AG04449 (cell line): ENCODE measurements around the gene HDAC4.

Experiments
- CTCF ChIA-PET: fragments of 350-600 bp; formaldehyde crosslinking; extraction: SDS; loops from one replicate; lab custom pipeline; 2021; ENCODE audit warnings: antibody characterized with exemption; lab: Yijun Ruan, JAX
- POLR2A ChIA-PET: fragments of 400-600, 350-600 bp; formaldehyde crosslinking; extraction: SDS; loops from one replicate; lab custom pipeline; 2020; ENCODE audit warnings: antibody characterized with exemption, inconsistent platforms; lab: Yijun Ruan, JAX
- DNase-seq: peaks from one replicate; pipeline ENCODE4 v3.0.0-alpha.2; 2010; ENCODE audit warnings: low read depth, low spot score
- H3K4me3 ChIP-seq: 2 replicates; pipeline ENCODE4 v1.5.1; 2011; ENCODE audit warnings: low read depth, mild to moderate bottlenecking, control low read depth, low read length
- TF ChIP-seq, protein P1 (sequence below): IDR thresholded peaks from one replicate; pipeline ENCODE4 v1.5.1; 2011; ENCODE audit warnings: mild to moderate bottlenecking, moderate library complexity, low read length, control low read depth, inconsistent platforms; ENCODE audit not compliant: insufficient read depth; ENCODE audit errors: missing control alignments

The HDAC4 gene

DNA sequence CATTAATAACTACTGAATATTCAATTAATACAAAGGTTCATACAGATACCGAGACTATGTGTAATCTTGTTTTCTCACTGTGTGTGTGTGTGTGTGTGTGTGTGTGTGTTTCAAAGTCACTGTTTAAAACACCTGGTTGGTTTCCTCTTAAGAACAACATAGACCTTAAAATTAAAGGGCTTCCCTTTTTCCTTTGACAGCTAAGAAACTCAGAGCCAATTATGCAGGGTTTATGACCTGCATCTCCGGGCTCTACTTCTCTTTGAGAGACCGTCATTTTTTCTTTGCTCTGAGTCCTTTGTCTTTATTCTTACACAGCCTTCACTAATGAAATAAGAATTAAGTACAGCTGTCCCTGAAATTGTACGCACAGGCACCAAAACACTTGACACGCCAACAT lies 145.6 kb downstream of the HDAC4 start:
- POLR2A ChIA-PET = no interaction called here
- CTCF ChIA-PET = no interaction called here

DNA sequence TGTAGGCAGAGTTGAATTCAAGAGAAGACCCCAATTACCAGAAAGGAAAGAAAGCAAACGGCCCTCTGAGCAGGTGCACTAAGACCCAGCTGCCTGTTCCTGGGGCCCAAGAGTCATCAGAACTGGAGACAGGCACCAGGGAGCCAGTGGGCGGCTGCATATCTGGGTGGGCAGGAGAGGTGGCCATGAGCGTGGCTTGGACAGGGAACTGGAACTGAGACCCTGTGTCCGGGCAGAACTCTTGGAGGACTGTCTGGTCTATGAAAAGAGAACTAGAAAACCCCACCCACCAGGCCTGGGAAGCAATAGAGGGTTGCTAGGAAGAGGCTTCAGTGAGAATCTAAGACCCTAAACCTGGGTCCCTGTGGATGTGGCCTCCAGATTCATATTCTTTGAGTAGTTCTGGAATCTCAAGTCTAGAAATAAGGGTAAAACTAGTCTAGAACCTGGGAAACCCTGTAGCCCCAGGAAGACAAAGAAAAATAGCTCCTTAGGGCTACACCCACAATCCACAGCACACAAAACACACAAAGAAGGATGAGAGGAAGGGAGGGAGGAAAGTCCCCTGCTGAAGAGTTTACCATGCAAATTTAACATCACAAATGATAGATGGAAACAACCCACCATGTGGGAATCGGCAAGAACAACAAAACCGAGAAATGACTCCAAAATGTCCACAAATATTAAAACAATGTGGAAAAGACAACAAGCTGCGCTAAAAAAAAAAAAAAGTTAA lies 147.0 kb downstream of the HDAC4 start:
- TF ChIP-seq, protein P1, sequence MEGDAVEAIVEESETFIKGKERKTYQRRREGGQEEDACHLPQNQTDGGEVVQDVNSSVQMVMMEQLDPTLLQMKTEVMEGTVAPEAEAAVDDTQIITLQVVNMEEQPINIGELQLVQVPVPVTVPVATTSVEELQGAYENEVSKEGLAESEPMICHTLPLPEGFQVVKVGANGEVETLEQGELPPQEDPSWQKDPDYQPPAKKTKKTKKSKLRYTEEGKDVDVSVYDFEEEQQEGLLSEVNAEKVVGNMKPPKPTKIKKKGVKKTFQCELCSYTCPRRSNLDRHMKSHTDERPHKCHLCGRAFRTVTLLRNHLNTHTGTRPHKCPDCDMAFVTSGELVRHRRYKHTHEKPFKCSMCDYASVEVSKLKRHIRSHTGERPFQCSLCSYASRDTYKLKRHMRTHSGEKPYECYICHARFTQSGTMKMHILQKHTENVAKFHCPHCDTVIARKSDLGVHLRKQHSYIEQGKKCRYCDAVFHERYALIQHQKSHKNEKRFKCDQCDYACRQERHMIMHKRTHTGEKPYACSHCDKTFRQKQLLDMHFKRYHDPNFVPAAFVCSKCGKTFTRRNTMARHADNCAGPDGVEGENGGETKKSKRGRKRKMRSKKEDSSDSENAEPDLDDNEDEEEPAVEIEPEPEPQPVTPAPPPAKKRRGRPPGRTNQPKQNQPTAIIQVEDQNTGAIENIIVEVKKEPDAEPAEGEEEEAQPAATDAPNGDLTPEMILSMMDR = no peak
- POLR2A ChIA-PET = no interaction called here
- CTCF ChIA-PET = interaction anchor here (1.5 kb wide), 1 partner anchor 9 kb away, joined by 4 read pairs; no protein-coding TSS in a partner anchor
- H3K4me3 ChIP-seq = no peak overlapping the region
- no peak for DNase-seq

More for the DNA sequence above, 145.6 kb downstream of the HDAC4 start:
- H3K4me3 ChIP-seq = no peak overlapping the region
- DNase-seq = no peak
- TF ChIP-seq, protein P1 = no peak

DNA sequence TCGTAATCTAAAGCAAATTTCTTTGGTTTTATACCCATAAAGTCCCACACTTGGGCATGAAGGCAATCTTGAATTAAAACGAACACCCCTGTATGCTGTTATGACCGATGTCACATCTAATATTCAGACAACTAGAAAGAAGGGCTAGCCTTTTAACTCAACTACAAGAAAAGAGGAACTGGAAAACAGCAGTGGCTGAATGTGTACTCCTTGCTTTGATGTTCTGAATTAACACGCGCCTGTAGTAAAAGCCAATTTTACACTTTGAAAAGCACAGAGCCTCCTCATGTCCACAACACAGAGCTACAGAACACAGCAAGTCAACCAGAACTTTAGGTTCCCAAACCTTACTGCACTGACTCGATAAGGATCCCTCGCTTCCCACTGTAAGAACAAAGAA lies 147.6 kb downstream of the HDAC4 start:
- POLR2A ChIA-PET = no interaction called here
- CTCF ChIA-PET = interaction anchor here (1.0 to 1.5 kb wide), 2 partner anchors 10 to 23 kb away, joined by 3 to 4 read pairs; no protein-coding TSS in a partner anchor
- TF ChIP-seq, protein P1 = no peak
- H3K4me3 ChIP-seq = no peak overlapping the region
- DNase-seq = no peak

DNA sequence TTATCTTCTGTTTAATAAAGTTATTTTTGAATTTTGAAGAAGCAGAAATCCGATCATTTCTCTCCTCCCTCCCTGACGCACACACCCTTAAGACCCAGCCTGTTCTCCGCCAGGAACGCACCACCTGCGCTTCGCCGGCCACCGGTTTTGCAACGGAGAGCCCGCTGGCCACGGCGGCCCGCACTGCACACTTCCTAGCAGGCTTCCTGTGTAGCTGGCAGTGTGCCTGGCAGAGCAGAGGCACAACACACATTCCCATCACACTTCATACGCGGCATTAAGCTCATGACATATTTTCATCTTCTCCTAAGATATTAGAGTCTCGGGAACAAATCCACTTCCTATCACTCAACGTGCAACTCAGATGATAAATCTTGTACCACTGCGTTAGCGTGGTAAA lies 148.0 kb downstream of the HDAC4 start:
- POLR2A ChIA-PET = no interaction called here
- no peak for DNase-seq
- CTCF ChIA-PET = interaction anchor here (1.0 to 1.5 kb wide), 3 partner anchors 10 to 110 kb away, joined by 3 to 4 read pairs (median 4); no protein-coding TSS in a partner anchor
- TF ChIP-seq, protein P1 = no peak
- H3K4me3 ChIP-seq = no peak overlapping the region

DNA sequence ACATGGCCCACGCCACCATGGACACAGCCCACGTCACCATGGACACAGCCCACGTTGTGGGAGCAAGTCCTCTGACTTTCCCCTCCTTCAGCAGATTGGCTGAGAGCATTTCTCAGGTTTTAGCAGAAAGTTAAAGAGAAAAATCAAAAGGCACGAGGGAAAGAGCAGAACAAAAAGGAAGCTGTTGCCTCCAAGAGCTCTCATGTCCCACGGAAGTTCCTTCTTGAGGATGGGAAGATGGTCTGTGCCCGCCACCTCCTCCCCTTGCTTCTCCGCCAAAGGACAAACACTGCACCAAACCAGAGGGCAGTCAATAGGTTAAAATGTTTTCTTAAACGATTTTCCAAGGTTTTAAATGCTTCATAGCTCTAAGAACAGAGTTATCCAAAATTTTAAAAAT lies 148.4 kb downstream of the HDAC4 start:
- H3K4me3 ChIP-seq = no peak overlapping the region
- TF ChIP-seq, protein P1 = no peak
- ChIA-PET CTCF (interaction anchor here (1.0 to 1.5 kb wide), 3 partner anchors 11 to 110 kb away, joined by 3 to 4 read pairs (median 4); no protein-coding TSS in a partner anchor), POLR2A (no interaction called here)
- no peak for DNase-seq

DNA sequence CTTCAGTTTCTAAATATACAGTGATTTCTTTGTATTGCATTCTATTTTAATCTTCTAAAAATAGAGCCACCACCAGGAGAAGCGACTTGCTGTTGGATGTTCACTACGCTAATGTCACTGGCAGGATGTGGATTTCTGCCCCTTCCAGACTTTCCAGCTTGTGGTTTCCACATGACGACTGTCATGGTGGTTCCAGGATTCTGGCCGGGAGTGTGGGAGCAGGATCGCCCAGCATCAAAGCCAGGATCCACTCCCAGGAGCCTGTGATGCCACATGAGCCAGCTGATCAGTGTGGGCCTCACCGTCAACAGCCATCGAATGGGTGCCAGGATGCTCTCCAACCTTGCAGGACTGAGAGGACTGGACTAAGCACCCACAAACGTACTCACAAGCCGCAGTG lies 148.8 kb downstream of the HDAC4 start:
- no peak for DNase-seq
- CTCF ChIA-PET = interaction anchor here (1.1 kb wide), 1 partner anchor 109 kb away, joined by 4 read pairs; no protein-coding TSS in a partner anchor
- POLR2A ChIA-PET = no interaction called here
- no peak overlapping the region for H3K4me3 ChIP-seq
- TF ChIP-seq, protein P1 = no peak
